ENCODE data around the gene TNFRSF18. TPM values are rescaled to one million over a fixed set of nuclear protein-coding genes. Genes with fewer than 3 reads are reported as not detected.
A peak's percentile ranks its signal among the peaks of the same experiment; 100 is the strongest.

Gene TNFRSF18
- total RNA-seq, 1 experiment from 2014 or later = 0.83 TPM

DNA sequence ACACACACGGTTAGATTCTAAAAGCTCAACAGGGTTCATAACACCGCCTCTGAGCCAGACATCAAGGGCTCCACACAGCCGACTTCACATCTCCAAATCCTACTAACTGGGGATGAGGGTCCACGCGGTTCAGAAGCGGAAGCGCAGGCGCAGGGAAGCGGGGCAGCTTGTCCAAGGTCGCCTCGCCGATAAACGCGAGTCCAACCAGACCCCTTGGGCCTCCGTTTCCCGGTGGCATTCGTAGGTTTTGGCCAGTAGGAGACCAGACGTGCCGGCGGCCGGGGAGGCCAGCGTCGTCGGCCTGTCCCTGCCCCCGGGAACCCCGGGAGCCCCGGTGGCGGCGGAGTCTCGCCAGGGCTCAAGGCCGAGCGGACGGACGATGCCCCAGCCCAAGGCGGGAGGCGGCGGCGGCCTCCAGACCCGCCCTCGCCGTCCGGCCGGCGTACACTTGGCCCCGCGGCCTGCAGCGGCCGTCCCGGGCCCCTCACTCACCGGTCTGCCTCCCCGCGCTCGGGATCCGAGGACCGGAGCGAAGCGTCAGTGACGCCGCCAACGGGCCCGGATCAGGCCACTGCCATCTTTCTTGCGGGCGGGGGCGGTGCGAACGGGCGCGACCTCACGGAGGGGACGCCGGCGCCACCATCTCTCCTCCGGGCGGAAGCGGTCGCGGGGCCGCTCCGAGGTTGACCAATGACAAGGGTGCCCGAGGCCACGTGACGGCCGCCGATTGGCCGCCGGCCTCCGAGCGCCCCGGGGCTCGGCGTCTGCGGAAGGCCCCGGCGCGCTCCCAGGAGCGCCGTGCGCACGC is 25.2 kb upstream of the TNFRSF18 start, which contains the start of gene SDF4:
Gene SDF4, minus strand, starts transcription at position 602 of the 808 bp plus-strand sequence. CDS start 3,229 bp downstream, outside the sequence.
- Mint-ChIP-seq H3K36me3 (peaks cover 10% of the 10 kb centered on the region), H3K27me3 (ENCODE audit: low read depth) (no peaks in the 10 kb centered on the region), H3K27ac (peak within 1 kb of the TSS; percentile 81), H3K4me3 (peak within 1 kb of the TSS; percentile 90), H3K9me3 (peaks cover 3% of the 10 kb centered on the region; the same call in 1 of the 2 replicates), H3K4me1 (peaks cover 10% of the 10 kb centered on the region)
- ChIA-PET CTCF (interaction anchor here (0.7 to 2.3 kb wide), 5 partner anchors 58 to 216 kb away, joined by 3 to 19 read pairs (median 3); partner anchors contain the start of gene TTLL10), POLR2A (no interaction called here)
- peak; percentile 96 for DNase-seq (ENCODE audit: low spot score)
- ATAC-seq = peak; percentile 90
- TF ChIP-seq SP1 (CRISPR knock-in tag; conservative IDR thresholded peaks at IDR 0.05) = peak; percentile 68; the same call in 1 of the 2 replicates
- TF ChIP-seq, protein P1, sequence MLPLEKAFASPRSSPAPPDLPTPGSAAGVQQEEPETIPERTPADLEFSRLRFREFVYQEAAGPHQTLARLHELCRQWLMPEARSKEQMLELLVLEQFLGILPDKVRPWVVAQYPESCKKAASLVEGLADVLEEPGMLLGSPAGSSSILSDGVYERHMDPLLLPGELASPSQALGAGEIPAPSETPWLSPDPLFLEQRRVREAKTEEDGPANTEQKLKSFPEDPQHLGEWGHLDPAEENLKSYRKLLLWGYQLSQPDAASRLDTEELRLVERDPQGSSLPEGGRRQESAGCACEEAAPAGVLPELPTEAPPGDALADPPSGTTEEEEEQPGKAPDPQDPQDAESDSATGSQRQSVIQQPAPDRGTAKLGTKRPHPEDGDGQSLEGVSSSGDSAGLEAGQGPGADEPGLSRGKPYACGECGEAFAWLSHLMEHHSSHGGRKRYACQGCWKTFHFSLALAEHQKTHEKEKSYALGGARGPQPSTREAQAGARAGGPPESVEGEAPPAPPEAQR (CRISPR knock-in tag; IDR thresholded peaks at IDR 0.05) = no peak
- no peak for TF ChIP-seq ZBTB21 (CRISPR knock-in tag; IDR thresholded peaks at IDR 0.05; ENCODE audit: borderline replicate concordance)
- TF ChIP-seq SMAD3 (CRISPR knock-in tag; IDR thresholded peaks at IDR 0.05; ENCODE audit: borderline replicate concordance) = 0 out of 2 replicates have a peak, but pooled peaks have one; percentile 11
- TF ChIP-seq TEAD4 (CRISPR knock-in tag; IDR thresholded peaks at IDR 0.05) = no peak
- TF ChIP-seq, protein P2, sequence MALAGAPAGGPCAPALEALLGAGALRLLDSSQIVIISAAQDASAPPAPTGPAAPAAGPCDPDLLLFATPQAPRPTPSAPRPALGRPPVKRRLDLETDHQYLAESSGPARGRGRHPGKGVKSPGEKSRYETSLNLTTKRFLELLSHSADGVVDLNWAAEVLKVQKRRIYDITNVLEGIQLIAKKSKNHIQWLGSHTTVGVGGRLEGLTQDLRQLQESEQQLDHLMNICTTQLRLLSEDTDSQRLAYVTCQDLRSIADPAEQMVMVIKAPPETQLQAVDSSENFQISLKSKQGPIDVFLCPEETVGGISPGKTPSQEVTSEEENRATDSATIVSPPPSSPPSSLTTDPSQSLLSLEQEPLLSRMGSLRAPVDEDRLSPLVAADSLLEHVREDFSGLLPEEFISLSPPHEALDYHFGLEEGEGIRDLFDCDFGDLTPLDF (CRISPR knock-in tag; IDR thresholded peaks at IDR 0.05) = no peak
- TF ChIP-seq, protein P3, sequence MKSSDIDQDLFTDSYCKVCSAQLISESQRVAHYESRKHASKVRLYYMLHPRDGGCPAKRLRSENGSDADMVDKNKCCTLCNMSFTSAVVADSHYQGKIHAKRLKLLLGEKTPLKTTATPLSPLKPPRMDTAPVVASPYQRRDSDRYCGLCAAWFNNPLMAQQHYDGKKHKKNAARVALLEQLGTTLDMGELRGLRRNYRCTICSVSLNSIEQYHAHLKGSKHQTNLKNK (CRISPR knock-in tag; IDR thresholded peaks at IDR 0.05) = no peak
- TF ChIP-seq FOXK1 (CRISPR knock-in tag; IDR thresholded peaks at IDR 0.05) = no peak; the same call in 1 of the 2 replicates
- no peak for TF ChIP-seq OVOL2 (CRISPR knock-in tag; IDR thresholded peaks at IDR 0.05; ENCODE audit: borderline replicate concordance)
- TF ChIP-seq, protein P4, sequence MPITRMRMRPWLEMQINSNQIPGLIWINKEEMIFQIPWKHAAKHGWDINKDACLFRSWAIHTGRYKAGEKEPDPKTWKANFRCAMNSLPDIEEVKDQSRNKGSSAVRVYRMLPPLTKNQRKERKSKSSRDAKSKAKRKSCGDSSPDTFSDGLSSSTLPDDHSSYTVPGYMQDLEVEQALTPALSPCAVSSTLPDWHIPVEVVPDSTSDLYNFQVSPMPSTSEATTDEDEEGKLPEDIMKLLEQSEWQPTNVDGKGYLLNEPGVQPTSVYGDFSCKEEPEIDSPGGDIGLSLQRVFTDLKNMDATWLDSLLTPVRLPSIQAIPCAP (CRISPR knock-in tag; IDR thresholded peaks at IDR 0.05) = no peak
- TF ChIP-seq, protein P5, sequence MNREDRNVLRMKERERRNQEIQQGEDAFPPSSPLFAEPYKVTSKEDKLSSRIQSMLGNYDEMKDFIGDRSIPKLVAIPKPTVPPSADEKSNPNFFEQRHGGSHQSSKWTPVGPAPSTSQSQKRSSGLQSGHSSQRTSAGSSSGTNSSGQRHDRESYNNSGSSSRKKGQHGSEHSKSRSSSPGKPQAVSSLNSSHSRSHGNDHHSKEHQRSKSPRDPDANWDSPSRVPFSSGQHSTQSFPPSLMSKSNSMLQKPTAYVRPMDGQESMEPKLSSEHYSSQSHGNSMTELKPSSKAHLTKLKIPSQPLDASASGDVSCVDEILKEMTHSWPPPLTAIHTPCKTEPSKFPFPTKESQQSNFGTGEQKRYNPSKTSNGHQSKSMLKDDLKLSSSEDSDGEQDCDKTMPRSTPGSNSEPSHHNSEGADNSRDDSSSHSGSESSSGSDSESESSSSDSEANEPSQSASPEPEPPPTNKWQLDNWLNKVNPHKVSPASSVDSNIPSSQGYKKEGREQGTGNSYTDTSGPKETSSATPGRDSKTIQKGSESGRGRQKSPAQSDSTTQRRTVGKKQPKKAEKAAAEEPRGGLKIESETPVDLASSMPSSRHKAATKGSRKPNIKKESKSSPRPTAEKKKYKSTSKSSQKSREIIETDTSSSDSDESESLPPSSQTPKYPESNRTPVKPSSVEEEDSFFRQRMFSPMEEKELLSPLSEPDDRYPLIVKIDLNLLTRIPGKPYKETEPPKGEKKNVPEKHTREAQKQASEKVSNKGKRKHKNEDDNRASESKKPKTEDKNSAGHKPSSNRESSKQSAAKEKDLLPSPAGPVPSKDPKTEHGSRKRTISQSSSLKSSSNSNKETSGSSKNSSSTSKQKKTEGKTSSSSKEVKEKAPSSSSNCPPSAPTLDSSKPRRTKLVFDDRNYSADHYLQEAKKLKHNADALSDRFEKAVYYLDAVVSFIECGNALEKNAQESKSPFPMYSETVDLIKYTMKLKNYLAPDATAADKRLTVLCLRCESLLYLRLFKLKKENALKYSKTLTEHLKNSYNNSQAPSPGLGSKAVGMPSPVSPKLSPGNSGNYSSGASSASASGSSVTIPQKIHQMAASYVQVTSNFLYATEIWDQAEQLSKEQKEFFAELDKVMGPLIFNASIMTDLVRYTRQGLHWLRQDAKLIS (CRISPR knock-in tag; IDR thresholded peaks at IDR 0.05; ENCODE audit: borderline replicate concordance) = no peak
- peak; percentile 66 for TF ChIP-seq CREM (CRISPR knock-in tag; IDR thresholded peaks at IDR 0.05)
- no peak for TF ChIP-seq KAT7 (CRISPR knock-in tag; IDR thresholded peaks at IDR 0.05; ENCODE audit: borderline replicate concordance)
- TF ChIP-seq ZNF423 (CRISPR knock-in tag; IDR thresholded peaks at IDR 0.05) = no peak
- no peak for TF ChIP-seq NFE2L1 (CRISPR knock-in tag; IDR thresholded peaks at IDR 0.05)
- TF ChIP-seq FOXJ3 (CRISPR knock-in tag; IDR thresholded peaks at IDR 0.05; ENCODE audit: borderline replicate concordance) = no peak
- TF ChIP-seq, protein P6, sequence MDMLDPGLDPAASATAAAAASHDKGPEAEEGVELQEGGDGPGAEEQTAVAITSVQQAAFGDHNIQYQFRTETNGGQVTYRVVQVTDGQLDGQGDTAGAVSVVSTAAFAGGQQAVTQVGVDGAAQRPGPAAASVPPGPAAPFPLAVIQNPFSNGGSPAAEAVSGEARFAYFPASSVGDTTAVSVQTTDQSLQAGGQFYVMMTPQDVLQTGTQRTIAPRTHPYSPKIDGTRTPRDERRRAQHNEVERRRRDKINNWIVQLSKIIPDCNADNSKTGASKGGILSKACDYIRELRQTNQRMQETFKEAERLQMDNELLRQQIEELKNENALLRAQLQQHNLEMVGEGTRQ (CRISPR knock-in tag; IDR thresholded peaks at IDR 0.05) = peak; percentile 97
- TF ChIP-seq, protein P7, sequence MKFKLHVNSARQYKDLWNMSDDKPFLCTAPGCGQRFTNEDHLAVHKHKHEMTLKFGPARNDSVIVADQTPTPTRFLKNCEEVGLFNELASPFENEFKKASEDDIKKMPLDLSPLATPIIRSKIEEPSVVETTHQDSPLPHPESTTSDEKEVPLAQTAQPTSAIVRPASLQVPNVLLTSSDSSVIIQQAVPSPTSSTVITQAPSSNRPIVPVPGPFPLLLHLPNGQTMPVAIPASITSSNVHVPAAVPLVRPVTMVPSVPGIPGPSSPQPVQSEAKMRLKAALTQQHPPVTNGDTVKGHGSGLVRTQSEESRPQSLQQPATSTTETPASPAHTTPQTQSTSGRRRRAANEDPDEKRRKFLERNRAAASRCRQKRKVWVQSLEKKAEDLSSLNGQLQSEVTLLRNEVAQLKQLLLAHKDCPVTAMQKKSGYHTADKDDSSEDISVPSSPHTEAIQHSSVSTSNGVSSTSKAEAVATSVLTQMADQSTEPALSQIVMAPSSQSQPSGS (CRISPR knock-in tag; IDR thresholded peaks at IDR 0.05; ENCODE audit: borderline replicate concordance, low read depth) = no peak; the same call in 1 of the 2 replicates
- TF ChIP-seq, protein P8, sequence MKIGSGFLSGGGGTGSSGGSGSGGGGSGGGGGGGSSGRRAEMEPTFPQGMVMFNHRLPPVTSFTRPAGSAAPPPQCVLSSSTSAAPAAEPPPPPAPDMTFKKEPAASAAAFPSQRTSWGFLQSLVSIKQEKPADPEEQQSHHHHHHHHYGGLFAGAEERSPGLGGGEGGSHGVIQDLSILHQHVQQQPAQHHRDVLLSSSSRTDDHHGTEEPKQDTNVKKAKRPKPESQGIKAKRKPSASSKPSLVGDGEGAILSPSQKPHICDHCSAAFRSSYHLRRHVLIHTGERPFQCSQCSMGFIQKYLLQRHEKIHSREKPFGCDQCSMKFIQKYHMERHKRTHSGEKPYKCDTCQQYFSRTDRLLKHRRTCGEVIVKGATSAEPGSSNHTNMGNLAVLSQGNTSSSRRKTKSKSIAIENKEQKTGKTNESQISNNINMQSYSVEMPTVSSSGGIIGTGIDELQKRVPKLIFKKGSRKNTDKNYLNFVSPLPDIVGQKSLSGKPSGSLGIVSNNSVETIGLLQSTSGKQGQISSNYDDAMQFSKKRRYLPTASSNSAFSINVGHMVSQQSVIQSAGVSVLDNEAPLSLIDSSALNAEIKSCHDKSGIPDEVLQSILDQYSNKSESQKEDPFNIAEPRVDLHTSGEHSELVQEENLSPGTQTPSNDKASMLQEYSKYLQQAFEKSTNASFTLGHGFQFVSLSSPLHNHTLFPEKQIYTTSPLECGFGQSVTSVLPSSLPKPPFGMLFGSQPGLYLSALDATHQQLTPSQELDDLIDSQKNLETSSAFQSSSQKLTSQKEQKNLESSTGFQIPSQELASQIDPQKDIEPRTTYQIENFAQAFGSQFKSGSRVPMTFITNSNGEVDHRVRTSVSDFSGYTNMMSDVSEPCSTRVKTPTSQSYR (CRISPR knock-in tag; IDR thresholded peaks at IDR 0.05) = no peak
- no peak for TF ChIP-seq GRHL2 (CRISPR knock-in tag; IDR thresholded peaks at IDR 0.05; ENCODE audit: insufficient replicate concordance, severe bottlenecking)
- peak; percentile 72 for TF ChIP-seq GABPB1 (CRISPR knock-in tag; IDR thresholded peaks at IDR 0.05)
- no peak for TF ChIP-seq ZNF317 (CRISPR knock-in tag; IDR thresholded peaks at IDR 0.05; ENCODE audit: borderline replicate concordance, low read depth)
- no peak; the same call in 1 of the 2 replicates for TF ChIP-seq ETV6 (CRISPR knock-in tag; IDR thresholded peaks at IDR 0.05)
- TF ChIP-seq ATF1 (CRISPR knock-in tag; IDR thresholded peaks at IDR 0.05) = 0 out of 2 replicates have a peak, but pooled peaks have one; percentile 28
